Endothelial cell of hepatic sinusoid (primary cell): ENCODE measurements around the gene MARK4.
"Not testable (repeated sequence)": the region's sequence is repeated elsewhere in the genome, so short reads cannot be mapped to it uniquely, and the experiment has no call there.

Experiments used
- in situ Hi-C: cut with HindIII; loops from 2 replicates; pipeline ENCODE4 v1.10.0; 2017; ENCODE audit warnings: low sequenced_read_pairs

MARK4 gene

GRCh38 chr19:45303269-45304060, 52.4 kb downstream of the MARK4 start:
- in situ Hi-C loops, result no loop called here

- in situ Hi-C loops, result no loop called here
Measured at GRCh38 chr19:45304141-45304926, 53.3 kb downstream of the MARK4 start.

- in situ Hi-C loops, result loop anchor here (5.0 kb wide), 3 partner anchors 38 to 73 kb away; no protein-coding TSS in a partner anchor
Measured at GRCh38 chr19:45305007-45305406, 53.9 kb downstream of the MARK4 start.

DNA sequence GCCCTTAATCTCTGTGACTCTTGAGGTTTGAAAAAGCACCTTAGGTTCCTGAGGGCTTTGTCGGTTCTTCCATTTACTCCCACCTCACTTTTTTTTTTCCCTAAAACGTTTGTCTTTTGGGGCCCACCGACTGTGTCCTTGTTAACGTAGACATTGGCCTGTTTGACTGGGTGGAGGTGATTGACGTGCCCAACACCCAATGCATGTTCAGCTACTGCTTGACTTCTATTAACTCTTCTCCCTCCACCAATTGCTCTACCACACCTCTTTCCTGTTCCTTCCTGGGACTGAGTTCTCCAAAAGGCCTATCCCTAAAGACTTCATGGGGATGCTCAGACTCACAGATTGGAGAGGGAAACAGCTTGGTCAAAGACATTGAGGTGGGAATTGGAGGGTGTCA, 54.4 kb downstream of the MARK4 start:
- in situ Hi-C loops, result loop anchor here (5.0 kb wide), 3 partner anchors 38 to 73 kb away; no protein-coding TSS in a partner anchor

GRCh38 chr19:45306040-45306439, 55.0 kb downstream of the MARK4 start:
- in situ Hi-C loops, result loop anchor here (5.0 kb wide), 3 partner anchors 39 to 74 kb away; no protein-coding TSS in a partner anchor

GRCh38 chr19:45306518-45307027, 55.5 kb downstream of the MARK4 start:
- in situ Hi-C loops, result loop anchor here (5.0 kb wide), 3 partner anchors 39 to 74 kb away; no protein-coding TSS in a partner anchor

DNA sequence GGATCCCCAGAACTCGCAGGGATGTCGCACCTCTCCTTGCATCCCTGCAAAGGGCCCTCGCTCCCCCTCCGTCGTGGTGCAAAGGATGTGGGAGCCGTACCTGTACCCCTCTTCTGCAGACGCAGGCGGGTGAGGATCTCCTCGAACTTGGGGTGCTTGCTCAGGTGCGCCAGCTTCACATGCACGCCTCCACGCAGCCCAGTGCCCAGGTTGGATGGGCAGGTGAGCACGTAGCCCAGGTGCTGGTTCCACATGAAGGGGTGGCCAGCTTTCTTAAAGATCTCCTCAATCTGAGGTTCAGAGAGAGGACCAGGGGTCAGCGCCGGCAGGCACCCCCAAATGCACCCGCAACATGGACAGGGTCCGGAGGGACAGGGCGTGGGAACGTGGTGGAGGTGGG, 56.3 kb downstream of the MARK4 start:
- in situ Hi-C loops, result loop anchor here (5.0 kb wide), 3 partner anchors 40 to 75 kb away; no protein-coding TSS in a partner anchor

- in situ Hi-C loops, result loop anchor here (5.0 kb wide), 3 partner anchors 38 to 77 kb away; no protein-coding TSS in a partner anchor
Measured at GRCh38 chr19:45309322-45309721, 58.3 kb downstream of the MARK4 start.

DNA sequence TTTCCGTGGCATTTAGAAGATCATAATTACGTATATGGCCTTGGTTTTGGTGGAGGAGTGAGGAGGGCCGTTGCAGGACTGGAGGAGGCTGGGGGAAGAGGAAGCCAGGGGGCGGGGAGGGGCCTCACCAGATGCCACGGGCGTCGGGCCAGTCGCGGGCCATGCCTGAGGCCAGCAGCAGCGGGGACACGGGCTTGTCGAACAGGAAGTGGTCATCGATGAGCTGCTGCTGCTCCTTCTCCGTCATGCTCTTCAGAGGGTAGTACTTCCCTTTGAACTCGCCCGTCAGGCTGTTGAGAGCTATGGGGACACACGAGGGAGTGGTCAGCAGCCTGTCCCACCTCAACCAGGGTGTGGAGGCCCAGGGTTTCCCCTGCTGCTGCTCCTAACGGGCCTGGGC, 60.5 kb downstream of the MARK4 start:
- in situ Hi-C loops, result no loop called here

- in situ Hi-C loops, result not testable (repeated sequence)
Measured at GRCh38 chr19:45312285-45312684, 61.2 kb downstream of the MARK4 start.

- in situ Hi-C loops, result no loop called here
Measured at GRCh38 chr19:45314708-45315245, 63.7 kb downstream of the MARK4 start.

GRCh38 chr19:45315304-45315703, 64.2 kb downstream of the MARK4 start:
- in situ Hi-C loops, result no loop called here

DNA sequence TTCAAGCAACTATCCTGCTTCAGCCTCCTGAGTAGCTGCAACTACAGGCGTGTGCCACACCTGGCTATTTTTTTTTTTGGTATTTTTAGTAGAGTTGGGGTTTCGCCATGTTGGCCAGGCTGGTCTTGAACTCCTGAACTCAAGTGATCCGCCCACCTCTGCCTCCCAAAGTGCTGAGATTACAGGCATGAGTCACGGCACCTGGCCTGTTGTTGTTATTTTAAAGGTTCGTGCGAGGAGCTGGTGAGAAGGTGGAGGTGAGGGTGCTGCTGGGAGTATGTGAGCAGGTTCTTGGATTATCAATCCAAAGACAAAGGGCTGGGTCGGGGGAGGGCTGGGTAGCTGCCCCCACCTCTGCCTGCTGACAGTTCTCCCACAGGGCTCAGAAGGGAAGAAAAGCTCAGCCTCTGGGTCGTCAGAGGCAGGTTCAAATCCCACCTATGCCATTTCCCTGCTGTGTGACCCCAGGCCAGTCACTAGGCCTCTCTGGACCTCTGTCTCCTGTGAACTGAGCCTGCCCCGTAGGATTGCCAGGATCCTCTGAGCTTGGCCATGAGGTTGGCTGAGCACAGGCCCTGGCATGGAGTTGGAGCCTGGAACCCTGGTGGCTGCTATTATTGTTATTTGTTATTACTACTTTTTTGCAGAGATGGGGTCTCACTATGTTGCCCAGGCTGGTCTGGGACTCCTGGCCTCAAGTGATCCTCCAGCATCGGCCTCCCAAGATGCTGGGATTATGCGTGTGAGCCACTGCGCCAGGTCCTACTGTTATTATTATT, 70.1 kb downstream of the MARK4 start:
- in situ Hi-C loops, result no loop called here

DNA sequence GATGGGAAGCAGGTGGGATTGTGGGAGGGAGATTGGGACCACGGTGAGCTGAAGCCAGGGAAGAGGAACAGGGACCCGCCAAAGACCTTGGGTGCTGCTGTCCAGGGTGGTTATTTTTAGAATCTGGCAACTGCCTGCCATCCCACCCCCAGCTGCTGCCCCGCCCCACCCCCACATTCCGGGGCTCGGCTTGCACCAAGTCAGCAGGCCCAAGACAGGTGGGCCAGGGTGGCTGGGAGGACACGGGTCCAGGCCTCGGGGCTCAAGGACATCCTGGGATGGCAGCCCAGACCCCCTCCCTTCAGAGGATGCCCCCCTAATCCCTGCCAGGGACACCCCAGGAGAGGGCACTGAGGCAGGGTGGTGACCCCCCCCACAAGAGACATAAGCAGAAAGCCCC, 70.8 kb downstream of the MARK4 start:
- in situ Hi-C loops, result no loop called here

DNA sequence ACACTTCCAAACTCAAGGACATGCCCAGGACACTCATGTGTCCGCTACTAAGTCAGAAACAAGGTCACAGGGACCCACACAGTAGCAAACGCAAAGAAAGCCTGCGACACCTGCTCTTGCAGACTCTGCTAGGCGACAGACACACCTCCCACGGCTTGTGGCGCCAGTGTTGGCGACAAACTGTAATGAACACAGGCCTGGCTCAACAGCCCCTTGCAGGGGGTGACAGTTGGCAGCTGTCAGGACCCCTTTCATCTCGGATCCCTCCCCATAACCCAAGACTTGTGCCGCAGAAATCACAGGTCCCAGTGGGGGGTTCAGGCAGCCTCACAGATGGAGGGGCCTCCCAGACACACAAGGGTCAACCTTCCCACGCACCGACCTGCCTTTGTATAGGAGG, 71.2 kb downstream of the MARK4 start:
- in situ Hi-C loops, result no loop called here

DNA sequence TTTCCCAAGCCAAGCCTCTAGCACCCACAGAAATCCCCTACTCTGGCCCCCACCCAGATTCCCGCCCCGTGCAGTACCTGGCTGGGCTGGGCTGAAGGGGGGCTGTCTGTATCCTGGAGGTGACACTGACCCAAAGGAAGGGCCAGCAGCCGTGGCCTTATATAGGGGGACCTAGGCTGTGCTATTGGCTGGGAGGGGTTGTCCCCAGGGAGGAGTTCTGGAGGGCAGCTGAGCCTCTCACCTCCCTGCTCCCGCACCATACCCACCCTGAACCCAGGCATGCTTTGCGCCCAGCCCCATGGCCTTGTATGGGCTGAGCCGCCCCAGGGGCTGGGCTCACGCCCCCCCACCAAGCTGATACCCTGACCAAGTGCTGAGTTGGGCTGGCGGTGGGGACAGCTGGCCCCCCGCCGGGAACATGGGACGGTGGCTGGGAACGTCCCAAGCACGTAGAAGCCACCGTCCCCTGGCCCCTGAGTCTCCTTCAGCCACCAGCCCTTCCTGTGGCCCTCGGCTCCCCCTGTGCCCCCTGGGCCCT, 71.7 kb downstream of the MARK4 start, which contains the start of gene CKM:
CKM (minus strand) TSS at position 132 of the 538 bp plus-strand sequence. CDS start 3,162 bp downstream, outside the sequence.
- in situ Hi-C loops, result no loop called here

GRCh38 chr19:45323671-45324081, 72.6 kb downstream of the MARK4 start:
- in situ Hi-C loops, result no loop called here

DNA sequence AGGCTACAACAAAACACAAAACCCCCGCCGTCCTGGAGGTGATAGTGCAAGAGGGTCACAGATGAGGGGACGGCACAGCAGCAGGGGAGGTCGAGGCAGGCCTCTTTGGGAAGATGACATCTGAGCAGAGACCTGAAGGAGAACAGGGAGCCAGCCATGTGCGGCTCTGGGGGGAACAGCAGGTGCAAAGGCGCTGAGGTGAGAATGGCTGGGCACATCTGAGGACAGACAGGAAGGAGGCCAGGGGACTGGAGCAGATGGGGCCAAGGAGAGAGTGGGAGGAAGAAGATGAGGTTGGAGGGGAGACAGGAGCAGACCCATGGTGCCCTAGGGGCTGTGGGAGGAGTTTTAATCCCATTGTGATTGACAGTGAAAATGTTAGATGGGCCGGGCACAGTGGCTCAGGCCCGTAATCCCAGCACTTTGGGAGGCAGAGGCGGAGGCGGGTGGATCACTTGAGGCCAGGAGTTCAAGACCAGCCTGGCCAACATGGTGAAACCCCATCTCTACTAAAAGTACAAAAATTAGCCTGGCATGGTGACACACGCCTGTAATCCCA, 73.4 kb downstream of the MARK4 start:
- in situ Hi-C loops, result no loop called here

DNA sequence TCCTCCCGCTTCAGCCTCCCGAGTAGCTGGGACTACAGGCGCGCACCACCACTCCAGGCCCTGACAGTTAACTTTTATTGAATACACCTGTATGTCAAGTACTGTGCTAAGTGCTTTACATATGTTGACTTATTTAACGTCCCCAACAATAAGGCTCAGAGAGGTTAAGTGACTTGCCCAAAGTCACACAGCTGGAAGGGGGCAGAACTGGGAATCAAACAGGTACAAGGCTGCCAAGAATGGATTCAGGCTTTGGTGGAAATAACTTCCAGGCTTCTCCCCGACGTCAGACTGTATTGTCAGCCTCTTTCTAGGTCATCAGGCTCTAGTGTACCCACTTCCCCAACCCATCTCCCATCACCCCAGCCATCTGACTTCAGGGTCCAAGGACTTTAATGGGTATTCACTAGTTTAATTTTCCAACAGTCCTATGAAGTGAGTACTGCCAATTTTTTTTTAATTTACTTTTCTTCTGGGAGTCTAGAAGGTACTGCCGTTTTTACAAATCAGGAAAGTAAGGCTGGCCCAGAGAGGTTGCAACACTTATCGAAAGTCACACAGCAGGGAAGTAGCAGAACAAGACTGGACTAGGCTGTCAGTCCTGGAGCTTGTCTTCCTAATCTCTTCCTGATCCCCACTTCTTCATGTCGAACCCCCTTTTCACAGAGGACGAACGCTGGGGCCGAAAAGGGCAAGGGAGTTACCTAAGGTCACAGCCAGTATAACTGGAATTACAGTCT, 76.5 kb downstream of the MARK4 start:
- in situ Hi-C loops, result no loop called here
